ENCODE measurements around the gene MROH2A. TPM values are rescaled to one million over a fixed set of nuclear protein-coding genes. Genes with fewer than 3 reads are reported as not detected.

Gene MROH2A
- total and polyA plus RNA-seq, 4 donors = 0.80 TPM; not detected in 3

- H3K27ac ChIP-seq (ENCODE audit: low read depth in 1 of 2, low read length in 1 of 2) = no peak overlapping the region
- no peaks in the 10 kb centered on the region for H3K9me3 ChIP-seq (ENCODE audit: control insufficient read depth in 4 of 4, insufficient read depth in 3 of 4, low read length in 3 of 4)
- no peaks in the 10 kb centered on the region for H3K36me3 ChIP-seq (ENCODE audit: control insufficient read depth in 4 of 4, insufficient read depth in 4 of 4, low read length in 4 of 4)
- H3K27me3 ChIP-seq (ENCODE audit: control insufficient read depth in 3 of 3, insufficient read depth in 3 of 3, low read length in 2 of 3) = no peaks in the 10 kb centered on the region
- H3K4me3 ChIP-seq = no peak overlapping the region
- ATAC-seq (ENCODE audit: insufficient read depth, low FRiP score) = no peak
- peaks cover 3 to 18% (median 8%) of the 10 kb centered on the region in 5 donors for H3K4me1 ChIP-seq (ENCODE audit: control insufficient read depth in 5 of 5, insufficient read depth in 5 of 5, low read length in 5 of 5)
- TF ChIP-seq, protein P1, sequence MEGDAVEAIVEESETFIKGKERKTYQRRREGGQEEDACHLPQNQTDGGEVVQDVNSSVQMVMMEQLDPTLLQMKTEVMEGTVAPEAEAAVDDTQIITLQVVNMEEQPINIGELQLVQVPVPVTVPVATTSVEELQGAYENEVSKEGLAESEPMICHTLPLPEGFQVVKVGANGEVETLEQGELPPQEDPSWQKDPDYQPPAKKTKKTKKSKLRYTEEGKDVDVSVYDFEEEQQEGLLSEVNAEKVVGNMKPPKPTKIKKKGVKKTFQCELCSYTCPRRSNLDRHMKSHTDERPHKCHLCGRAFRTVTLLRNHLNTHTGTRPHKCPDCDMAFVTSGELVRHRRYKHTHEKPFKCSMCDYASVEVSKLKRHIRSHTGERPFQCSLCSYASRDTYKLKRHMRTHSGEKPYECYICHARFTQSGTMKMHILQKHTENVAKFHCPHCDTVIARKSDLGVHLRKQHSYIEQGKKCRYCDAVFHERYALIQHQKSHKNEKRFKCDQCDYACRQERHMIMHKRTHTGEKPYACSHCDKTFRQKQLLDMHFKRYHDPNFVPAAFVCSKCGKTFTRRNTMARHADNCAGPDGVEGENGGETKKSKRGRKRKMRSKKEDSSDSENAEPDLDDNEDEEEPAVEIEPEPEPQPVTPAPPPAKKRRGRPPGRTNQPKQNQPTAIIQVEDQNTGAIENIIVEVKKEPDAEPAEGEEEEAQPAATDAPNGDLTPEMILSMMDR (IDR thresholded peaks at IDR 0.05; ENCODE audit: control extremely low read depth, extremely low read depth) = no peak
- WGBS, 2 donors = 23 to 43% methylated on average over 9 of the region's 9 CpGs
- no peak for DNase-seq
- H3K9ac ChIP-seq (ENCODE audit: insufficient read depth in 1 of 2, low read length in 2 of 2) = no peak overlapping the region
Observed at GRCh38 chr2:233857511-233858141, 79.5 kb downstream of the MROH2A start.

- Histone ChIP-seq H3K9ac (ENCODE audit: insufficient read depth in 1 of 2, low read length in 2 of 2) (no peak overlapping the region), H3K27me3 (ENCODE audit: control insufficient read depth in 3 of 3, insufficient read depth in 3 of 3, low read length in 2 of 3) (no peaks in the 10 kb centered on the region), H3K4me3 (no peak overlapping the region), H3K9me3 (ENCODE audit: control insufficient read depth in 4 of 4, insufficient read depth in 3 of 4, low read length in 3 of 4) (no peaks in the 10 kb centered on the region), H3K4me1 (ENCODE audit: control insufficient read depth in 5 of 5, insufficient read depth in 5 of 5, low read length in 5 of 5) (peaks cover 3 to 11% (median 5%) of the 10 kb centered on the region in 5 donors), H3K27ac (ENCODE audit: low read depth in 1 of 2, low read length in 1 of 2) (no peak overlapping the region), H3K36me3 (ENCODE audit: control insufficient read depth in 4 of 4, insufficient read depth in 4 of 4, low read length in 4 of 4) (no peaks in the 10 kb centered on the region)
- WGBS, 2 donors = 84 to 91% methylated on average over 4 of the region's 4 CpGs
- ATAC-seq (ENCODE audit: insufficient read depth, low FRiP score) (no peak), DNase-seq (no peak)
- TF ChIP-seq, protein P1 (IDR thresholded peaks at IDR 0.05; ENCODE audit: control extremely low read depth, extremely low read depth) = no peak
Observed at GRCh38 chr2:233858331-233858730, 80.2 kb downstream of the MROH2A start.

- Histone ChIP-seq H3K4me3 (no peak overlapping the region), H3K36me3 (ENCODE audit: control insufficient read depth in 4 of 4, insufficient read depth in 4 of 4, low read length in 4 of 4) (peaks cover 0 to 2% (median 0%) of the 10 kb centered on the region in 4 donors), H3K9me3 (ENCODE audit: control insufficient read depth in 4 of 4, insufficient read depth in 3 of 4, low read length in 3 of 4) (peaks cover 0 to 10% (median under 1%) of the 10 kb centered on the region in 4 donors), H3K9ac (ENCODE audit: insufficient read depth in 1 of 2, low read length in 2 of 2) (no peak overlapping the region), H3K4me1 (ENCODE audit: control insufficient read depth in 5 of 5, insufficient read depth in 5 of 5, low read length in 5 of 5) (no peaks in the 10 kb centered on the region), H3K27ac (ENCODE audit: low read depth in 1 of 2, low read length in 1 of 2) (no peak overlapping the region), H3K27me3 (ENCODE audit: control insufficient read depth in 3 of 3, insufficient read depth in 3 of 3, low read length in 2 of 3) (no peaks in the 10 kb centered on the region)
- 65 to 90% methylated on average over 4 of the region's 4 CpGs for WGBS, 2 donors
- TF ChIP-seq, protein P1 (IDR thresholded peaks at IDR 0.05; ENCODE audit: control extremely low read depth, extremely low read depth) = no peak
- DNase-seq (no peak), ATAC-seq (ENCODE audit: insufficient read depth, low FRiP score) (no peak)
Observed at GRCh38 chr2:233862261-233862768, 84.2 kb downstream of the MROH2A start.
